AG09319 (cell line): ENCODE measurements around the gene AGMO.

Experiments used
- DNase-seq: peaks from one replicate; pipeline ENCODE4 v3.0.0-alpha.2; 2010; ENCODE audit warnings: low read depth; ENCODE audit errors: extremely low read depth
- TF ChIP-seq, protein P1 (sequence below): IDR thresholded peaks from 2 replicates; pipeline ENCODE4 v1.5.1; 2011; ENCODE audit warnings: low read depth, mild to moderate bottlenecking, inconsistent platforms, low read length, moderate library complexity

Gene AGMO

DNA sequence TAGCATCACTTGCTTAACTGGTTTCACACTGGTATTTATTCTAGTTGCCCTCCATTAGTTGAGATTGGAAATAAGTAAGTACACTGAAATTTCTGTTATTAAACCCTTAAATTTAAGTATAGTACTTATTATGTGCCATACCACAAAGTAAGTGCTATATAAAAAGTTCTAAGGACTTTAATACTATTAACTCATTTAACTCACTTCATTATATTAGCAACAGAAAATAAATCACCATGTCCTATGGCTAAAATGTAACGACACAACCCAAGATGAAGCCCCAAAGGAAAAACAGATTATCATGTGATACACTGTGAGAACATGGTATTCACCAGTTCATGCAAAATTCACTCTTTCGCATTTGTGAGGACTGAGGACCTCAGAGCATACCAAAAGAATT is 70.5 kb downstream of the AGMO start:
- no peak for DNase-seq
- TF ChIP-seq, protein P1, sequence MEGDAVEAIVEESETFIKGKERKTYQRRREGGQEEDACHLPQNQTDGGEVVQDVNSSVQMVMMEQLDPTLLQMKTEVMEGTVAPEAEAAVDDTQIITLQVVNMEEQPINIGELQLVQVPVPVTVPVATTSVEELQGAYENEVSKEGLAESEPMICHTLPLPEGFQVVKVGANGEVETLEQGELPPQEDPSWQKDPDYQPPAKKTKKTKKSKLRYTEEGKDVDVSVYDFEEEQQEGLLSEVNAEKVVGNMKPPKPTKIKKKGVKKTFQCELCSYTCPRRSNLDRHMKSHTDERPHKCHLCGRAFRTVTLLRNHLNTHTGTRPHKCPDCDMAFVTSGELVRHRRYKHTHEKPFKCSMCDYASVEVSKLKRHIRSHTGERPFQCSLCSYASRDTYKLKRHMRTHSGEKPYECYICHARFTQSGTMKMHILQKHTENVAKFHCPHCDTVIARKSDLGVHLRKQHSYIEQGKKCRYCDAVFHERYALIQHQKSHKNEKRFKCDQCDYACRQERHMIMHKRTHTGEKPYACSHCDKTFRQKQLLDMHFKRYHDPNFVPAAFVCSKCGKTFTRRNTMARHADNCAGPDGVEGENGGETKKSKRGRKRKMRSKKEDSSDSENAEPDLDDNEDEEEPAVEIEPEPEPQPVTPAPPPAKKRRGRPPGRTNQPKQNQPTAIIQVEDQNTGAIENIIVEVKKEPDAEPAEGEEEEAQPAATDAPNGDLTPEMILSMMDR, result no peak

DNA sequence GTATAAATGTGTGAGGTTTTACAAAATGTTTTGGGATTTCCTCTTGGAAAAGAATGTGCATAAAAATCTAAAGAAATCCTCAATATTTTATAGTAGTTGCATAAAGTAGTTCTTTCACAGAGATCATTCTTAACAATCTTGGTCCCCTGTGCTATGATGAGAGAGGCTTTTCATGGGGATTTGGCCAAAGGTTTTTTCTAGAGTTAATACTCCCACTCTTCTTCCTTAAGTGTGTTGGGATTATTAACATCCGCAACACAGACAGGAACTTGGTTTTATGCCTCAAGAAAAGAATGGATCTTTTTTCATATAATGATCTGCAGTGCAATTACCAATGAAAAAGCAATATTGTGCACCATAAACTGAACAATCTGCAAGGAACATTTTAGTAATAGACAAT is 71.5 kb downstream of the AGMO start:
- TF ChIP-seq, protein P1, result no peak

DNA sequence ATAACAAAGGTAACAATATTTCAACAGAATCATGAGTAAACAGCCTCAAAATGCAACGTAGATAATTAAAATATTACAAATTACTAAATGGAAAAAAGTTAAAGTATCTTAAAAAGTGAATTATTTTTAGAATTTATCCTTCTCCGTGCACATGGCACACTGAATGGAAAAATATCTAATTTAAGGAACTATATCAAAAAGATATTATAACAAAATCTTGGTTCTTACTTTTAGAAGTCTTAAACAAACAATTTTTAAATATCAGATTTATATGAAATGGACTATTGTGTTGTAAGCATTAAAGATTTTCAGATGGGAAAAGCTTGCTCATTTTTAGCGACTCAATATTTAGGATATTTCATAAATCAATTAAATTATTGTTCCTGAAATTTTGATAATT is 72.0 kb downstream of the AGMO start:
- no peak for DNase-seq
- TF ChIP-seq, protein P1, result no peak

More for the DNA sequence above, 71.5 kb downstream of the AGMO start:
- no peak for DNase-seq

DNA sequence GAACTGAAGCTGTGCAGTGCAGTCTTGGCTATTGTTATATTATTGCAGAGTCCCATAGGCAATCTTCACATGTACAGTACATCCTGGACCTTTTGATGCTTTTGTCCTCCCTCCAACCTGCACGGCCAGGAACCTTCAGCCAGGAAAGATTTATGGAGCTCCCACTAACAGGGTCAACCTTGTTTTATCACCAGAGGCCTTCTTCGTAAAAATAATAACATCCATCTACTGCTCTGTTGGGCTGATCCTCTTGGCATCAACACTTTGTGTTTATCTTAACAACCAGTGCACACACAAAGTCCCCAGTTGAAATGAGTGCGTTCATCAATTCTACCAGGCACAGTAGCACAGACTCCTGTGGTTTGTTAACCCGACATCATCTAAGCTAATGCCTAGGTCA is 72.4 kb downstream of the AGMO start:
- TF ChIP-seq, protein P1, result no peak

DNA sequence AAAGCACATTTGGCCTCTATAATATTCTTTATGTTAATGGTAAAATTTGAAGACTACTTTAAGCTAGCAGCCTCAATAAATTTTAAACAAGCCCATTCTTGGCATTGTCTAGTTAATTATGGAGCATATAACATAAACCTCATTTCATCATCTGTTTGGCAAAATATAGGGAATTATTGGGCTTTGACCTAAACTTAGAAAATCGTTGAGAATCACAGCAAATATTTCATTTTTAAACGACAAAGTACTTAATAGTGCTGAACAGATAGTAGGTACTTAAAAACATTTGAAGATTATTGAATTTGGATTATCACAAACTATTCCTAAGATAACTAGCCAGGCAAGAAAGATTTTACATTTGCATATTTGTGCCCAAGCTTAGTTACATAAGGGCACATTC is 73.4 kb downstream of the AGMO start:
- TF ChIP-seq, protein P1, result no peak
- no peak for DNase-seq

More for the DNA sequence above, 72.4 kb downstream of the AGMO start:
- no peak for DNase-seq

DNA sequence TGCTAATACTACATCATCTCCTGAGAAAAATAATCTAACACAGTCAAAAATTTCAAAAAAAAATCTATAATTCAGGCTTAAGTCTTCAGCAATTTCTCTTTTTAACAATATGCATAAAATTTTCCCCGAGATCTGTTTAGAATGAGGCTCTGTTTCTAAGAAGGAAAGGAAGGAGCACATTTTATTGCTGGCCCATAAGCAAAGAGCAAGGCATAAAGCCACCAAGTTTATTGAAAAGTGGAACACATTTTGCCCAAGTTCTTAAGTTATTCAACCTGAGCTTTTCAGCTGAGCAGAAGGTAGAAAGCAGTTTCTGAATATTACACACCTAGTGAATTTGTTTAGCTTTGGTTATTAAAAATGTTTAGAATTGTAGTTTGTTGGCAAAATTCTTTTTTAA is 73.9 kb downstream of the AGMO start:
- DNase-seq, result no peak
- TF ChIP-seq, protein P1, result no peak

DNA sequence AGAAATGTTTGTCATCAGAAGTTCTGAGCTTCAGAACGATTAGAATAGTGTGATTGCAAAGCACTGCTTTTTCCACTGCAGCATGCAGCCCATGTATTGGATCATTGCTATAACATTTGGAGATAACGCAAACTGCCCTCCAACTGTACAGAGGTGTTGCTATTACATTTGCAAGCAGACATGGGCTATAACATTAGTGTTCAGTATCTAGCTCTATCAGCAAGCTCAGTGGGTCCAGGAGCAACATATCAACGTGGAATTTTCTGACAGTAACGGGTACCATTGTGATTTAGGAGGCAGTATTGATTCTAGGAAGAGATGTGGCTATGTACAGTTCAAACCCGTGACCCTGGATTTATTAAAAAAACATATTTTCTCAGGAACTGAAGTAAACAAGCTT is 75.8 kb downstream of the AGMO start:
- TF ChIP-seq, protein P1, result no peak
- no peak for DNase-seq
